ENCODE results near the gene CHKA.

The CHKA gene

DNA sequence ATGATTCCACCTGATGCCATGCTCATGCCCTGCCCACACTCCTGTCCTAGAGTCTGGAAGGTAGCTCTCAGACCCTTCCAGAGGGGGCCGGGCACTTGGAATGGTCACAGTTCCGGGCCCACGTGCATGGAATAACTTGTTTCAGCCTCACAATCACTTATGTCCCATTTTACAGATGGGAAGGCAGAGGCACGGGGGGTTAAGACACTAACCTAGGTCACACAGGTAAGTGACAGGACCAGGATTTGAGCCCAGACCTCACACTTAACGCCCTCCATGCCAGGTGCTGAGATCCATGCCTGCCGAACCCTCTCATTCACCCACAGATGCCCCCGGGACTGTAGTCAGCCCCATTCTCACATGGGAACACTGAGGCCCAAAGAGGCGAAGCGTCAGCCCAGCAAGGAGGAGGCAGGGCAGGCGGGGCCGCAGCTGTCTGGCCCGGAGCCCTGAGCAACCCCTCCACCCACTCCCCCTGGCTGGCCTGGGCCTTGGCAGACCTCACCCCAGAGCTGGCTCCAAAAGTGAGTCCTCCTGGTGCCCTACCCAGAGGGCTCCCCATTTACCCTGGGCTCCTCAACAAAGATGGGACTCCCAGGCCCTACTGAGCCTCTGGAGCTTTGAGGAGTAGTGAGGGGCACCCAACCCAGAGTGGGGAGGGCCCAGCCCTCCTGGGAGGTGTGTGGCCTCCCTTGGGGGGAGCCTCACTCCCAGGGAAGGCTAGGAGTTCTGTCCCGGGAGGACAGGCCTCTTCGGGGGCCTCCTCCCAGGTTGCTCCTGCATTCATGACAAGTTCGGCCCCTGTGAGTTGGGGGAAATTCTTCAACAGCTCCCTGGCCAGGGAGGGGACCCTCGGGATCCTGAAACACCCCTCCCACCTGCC, 113.4 kb downstream of the CHKA start:
- Histone ChIP-seq H3K36me3 (ENCODE audit: control insufficient read depth, insufficient read depth, low read length) (no peaks in the 10 kb centered on the region), H3K4me3 (ENCODE audit: low read length) (no peak overlapping the region), H2BK15ac (replicated peaks; ENCODE audit: low read depth) (no peak overlapping the region), H3K56ac (ENCODE audit: low read length) (no peak overlapping the region), H3K79me2 (ENCODE audit: control insufficient read depth, insufficient read depth, low read length) (no peaks in the 10 kb centered on the region), H3K4me2 (ENCODE audit: low read length) (no peak overlapping the region), H3K79me1 (ENCODE audit: low read length) (no peaks in the 10 kb centered on the region), H2BK5ac (ENCODE audit: low read length) (no peak overlapping the region), H3K27me3 (ENCODE audit: insufficient read depth, low read length, poor library complexity) (no peaks in the 10 kb centered on the region), H4K5ac (ENCODE audit: low read length) (no peak overlapping the region), H3K4me1 (ENCODE audit: control insufficient read depth, low read depth, low read length) (no peaks in the 10 kb centered on the region), H3K4ac (ENCODE audit: low read depth, low read length) (no peak overlapping the region), H3K9ac (ENCODE audit: low read length) (no peak overlapping the region), H2BK120ac (ENCODE audit: low read depth, low read length) (no peak overlapping the region), H2AK5ac (ENCODE audit: low read length) (no peak overlapping the region), H3K27ac (ENCODE audit: low read depth, low read length) (no peak overlapping the region), H4K8ac (ENCODE audit: low read depth, low read length) (no peak overlapping the region), H3K18ac (ENCODE audit: low read length) (no peak overlapping the region), H3K23ac (ENCODE audit: low read length) (no peak overlapping the region)
- DNase-seq: no peak
- no CpG with 5 or more reads among the region's 16 CpGs for WGBS (ENCODE audit: extremely low coverage, insufficient coverage, low lambda C conversion rate)

DNA sequence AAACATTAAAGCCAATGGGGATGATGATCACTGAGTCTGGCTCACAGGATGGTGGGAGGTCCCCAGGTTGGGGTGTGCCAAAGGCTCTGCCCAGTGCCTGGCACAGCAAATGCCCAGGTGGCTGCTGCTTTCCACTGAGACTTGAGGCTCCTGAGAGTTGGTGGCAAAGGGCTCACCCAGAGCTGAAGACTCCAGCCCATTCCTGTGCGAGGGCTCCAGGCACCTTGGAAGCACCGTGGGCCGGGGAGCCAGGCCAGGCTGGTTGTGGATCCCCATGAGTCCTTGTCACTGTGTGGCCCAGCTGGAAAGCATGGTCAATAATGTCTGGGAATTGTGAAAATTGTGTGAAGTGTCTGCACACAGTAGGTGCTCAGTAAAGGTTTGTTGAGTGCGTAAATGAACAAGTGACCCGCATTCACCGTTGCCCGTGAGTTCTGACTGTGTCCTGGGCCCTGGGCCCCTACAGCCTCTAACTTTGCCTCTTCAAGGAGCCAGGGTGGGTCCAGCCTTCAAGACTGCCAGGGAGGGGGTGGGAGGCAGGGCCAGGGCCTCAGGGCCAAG, 114.5 kb downstream of the CHKA start:
- Histone ChIP-seq H3K4me3 (ENCODE audit: low read length) (no peak overlapping the region), H4K5ac (ENCODE audit: low read length) (no peak overlapping the region), H3K18ac (ENCODE audit: low read length) (no peak overlapping the region), H3K4ac (ENCODE audit: low read depth, low read length) (no peak overlapping the region), H2BK120ac (ENCODE audit: low read depth, low read length) (no peak overlapping the region), H3K4me1 (ENCODE audit: control insufficient read depth, low read depth, low read length) (no peaks in the 10 kb centered on the region), H2BK15ac (replicated peaks; ENCODE audit: low read depth) (no peak overlapping the region), H3K4me2 (ENCODE audit: low read length) (no peak overlapping the region), H3K79me2 (ENCODE audit: control insufficient read depth, insufficient read depth, low read length) (no peaks in the 10 kb centered on the region), H3K79me1 (ENCODE audit: low read length) (no peaks in the 10 kb centered on the region), H3K23ac (ENCODE audit: low read length) (no peak overlapping the region), H3K9ac (ENCODE audit: low read length) (no peak overlapping the region), H4K8ac (ENCODE audit: low read depth, low read length) (no peak overlapping the region), H3K27me3 (ENCODE audit: insufficient read depth, low read length, poor library complexity) (no peaks in the 10 kb centered on the region), H3K27ac (ENCODE audit: low read depth, low read length) (no peak overlapping the region), H2BK5ac (ENCODE audit: low read length) (no peak overlapping the region), H3K56ac (ENCODE audit: low read length) (no peak overlapping the region), H3K36me3 (ENCODE audit: control insufficient read depth, insufficient read depth, low read length) (no peaks in the 10 kb centered on the region), H2AK5ac (ENCODE audit: low read length) (no peak overlapping the region)
- no peak for DNase-seq
- no CpG with 5 or more reads among the region's 7 CpGs for WGBS (ENCODE audit: extremely low coverage, insufficient coverage, low lambda C conversion rate)

DNA sequence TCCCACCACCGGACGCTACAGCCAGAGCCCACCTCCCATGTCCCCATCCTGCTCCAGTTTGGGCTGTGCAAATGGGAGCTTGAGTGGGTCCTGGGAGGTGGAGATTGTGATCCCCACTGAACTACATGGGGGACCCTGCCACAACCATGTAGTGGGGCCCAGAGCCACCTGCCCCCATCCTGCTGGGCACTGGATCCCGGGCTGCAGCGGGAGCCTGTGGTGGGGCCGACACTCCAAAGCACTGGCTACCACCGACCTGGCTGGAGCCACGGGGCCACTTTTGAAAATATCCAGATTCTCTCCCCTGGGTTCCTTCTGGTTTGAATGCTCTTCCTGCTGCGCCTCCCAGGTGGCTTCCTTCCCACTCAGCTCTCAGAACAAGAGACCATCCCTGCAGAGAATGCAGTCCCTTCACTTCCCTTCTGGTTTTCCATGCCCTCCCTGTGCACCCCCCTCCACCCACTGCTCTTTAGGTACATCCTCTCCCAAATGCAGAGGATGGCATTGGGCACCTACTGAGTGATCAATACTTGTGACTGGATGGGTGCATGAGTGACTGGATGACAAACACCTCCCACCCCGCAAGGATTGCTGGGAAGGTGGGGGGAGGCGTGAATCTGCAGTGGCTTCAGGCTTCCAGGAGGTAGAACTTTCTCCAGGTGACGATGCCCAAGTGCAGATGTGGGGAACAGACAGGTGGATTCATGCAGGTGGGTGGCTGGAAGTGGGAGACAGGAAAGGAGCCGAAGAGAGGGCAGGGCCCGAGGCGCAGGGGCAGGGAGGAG, 116.4 kb downstream of the CHKA start:
- H4K5ac ChIP-seq (ENCODE audit: low read length): no peak overlapping the region
- no CpG with 5 or more reads among the region's 14 CpGs for WGBS (ENCODE audit: extremely low coverage, insufficient coverage, low lambda C conversion rate)
- no peak overlapping the region for H4K8ac ChIP-seq (ENCODE audit: low read depth, low read length)
- no peak overlapping the region for H3K4ac ChIP-seq (ENCODE audit: low read depth, low read length)
- H3K23ac ChIP-seq (ENCODE audit: low read length): no peak overlapping the region
- H3K79me1 ChIP-seq (ENCODE audit: low read length): no peaks in the 10 kb centered on the region
- H3K4me2 ChIP-seq (ENCODE audit: low read length): no peak overlapping the region
- H2AK5ac ChIP-seq (ENCODE audit: low read length): peak overlapping the region; percentile 85
- no peak for DNase-seq
- no peak overlapping the region for H3K27ac ChIP-seq (ENCODE audit: low read depth, low read length)
- no peak overlapping the region for H2BK5ac ChIP-seq (ENCODE audit: low read length)
- H3K4me1 ChIP-seq (ENCODE audit: control insufficient read depth, low read depth, low read length): no peaks in the 10 kb centered on the region
- H2BK120ac ChIP-seq (ENCODE audit: low read depth, low read length): no peak overlapping the region
- H3K4me3 ChIP-seq (ENCODE audit: low read length): no peak overlapping the region
- peak overlapping the region; percentile 69 for H3K56ac ChIP-seq (ENCODE audit: low read length)
- no peak overlapping the region for H2BK15ac ChIP-seq (replicated peaks; ENCODE audit: low read depth)
- H3K9ac ChIP-seq (ENCODE audit: low read length): peak overlapping the region; percentile 44
- H3K27me3 ChIP-seq (ENCODE audit: insufficient read depth, low read length, poor library complexity): no peaks in the 10 kb centered on the region
- H3K36me3 ChIP-seq (ENCODE audit: control insufficient read depth, insufficient read depth, low read length): no peaks in the 10 kb centered on the region
- H3K79me2 ChIP-seq (ENCODE audit: control insufficient read depth, insufficient read depth, low read length): no peaks in the 10 kb centered on the region
- H3K18ac ChIP-seq (ENCODE audit: low read length): no peak overlapping the region

DNA sequence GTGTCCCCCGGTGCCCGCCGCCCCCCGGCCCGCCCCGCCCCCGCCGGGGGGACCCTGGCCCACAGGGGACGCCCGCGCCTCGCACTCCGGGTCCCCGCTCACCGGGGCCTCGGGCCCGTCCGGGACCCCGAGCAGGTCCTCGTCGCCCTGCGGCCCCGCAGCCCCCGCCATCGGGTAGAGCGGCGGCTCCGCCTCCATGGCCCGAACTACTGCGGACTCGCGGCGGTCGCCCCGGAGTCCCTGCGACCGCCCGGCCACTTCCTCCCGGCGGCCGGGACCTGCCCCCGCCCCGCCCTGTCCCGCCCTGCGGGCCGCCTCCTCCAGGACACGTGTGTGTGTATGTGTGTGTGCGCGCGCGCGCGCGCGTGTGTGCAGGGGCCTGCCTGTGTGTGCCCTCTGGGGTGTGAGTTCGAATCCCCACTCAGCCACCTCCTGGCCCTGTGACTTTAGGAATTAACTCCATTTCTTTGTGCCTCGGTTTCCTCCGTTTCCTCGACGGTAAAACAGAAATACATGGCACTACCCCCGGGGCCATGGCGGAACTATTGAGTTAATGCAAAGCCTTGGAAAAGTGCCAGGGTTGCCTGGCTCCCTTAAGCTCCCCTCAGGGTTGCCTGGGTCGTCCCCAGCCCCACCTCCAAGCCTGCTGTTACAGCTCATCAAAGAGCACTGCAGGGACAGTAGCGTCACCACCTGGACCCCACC, 117.2 kb downstream of the CHKA start, which contains the start of gene UNC93B1:
Gene UNC93B1, minus strand, starts transcription at position 252 of the 705 bp plus-strand sequence. Its CDS starts 54 bp downstream, at position 198.
- Histone ChIP-seq H2BK15ac (replicated peaks; ENCODE audit: low read depth) (no peak within 1 kb of the TSS), H4K8ac (ENCODE audit: low read depth, low read length) (no peak within 1 kb of the TSS), H3K4me2 (ENCODE audit: low read length) (peak within 1 kb of the TSS; percentile 56), H2BK5ac (ENCODE audit: low read length) (no peak within 1 kb of the TSS), H2AK5ac (ENCODE audit: low read length) (peak within 1 kb of the TSS; percentile 85), H3K18ac (ENCODE audit: low read length) (peak within 1 kb of the TSS; percentile 64), H3K4me3 (ENCODE audit: low read length) (peak within 1 kb of the TSS; percentile 47), H3K79me2 (ENCODE audit: control insufficient read depth, insufficient read depth, low read length) (no peaks in the 10 kb centered on the region), H3K79me1 (ENCODE audit: low read length) (no peaks in the 10 kb centered on the region), H3K27me3 (ENCODE audit: insufficient read depth, low read length, poor library complexity) (no peaks in the 10 kb centered on the region), H4K5ac (ENCODE audit: low read length) (no peak within 1 kb of the TSS), H2BK120ac (ENCODE audit: low read depth, low read length) (no peak within 1 kb of the TSS), H3K27ac (ENCODE audit: low read depth, low read length) (no peak within 1 kb of the TSS), H3K36me3 (ENCODE audit: control insufficient read depth, insufficient read depth, low read length) (no peaks in the 10 kb centered on the region), H3K4me1 (ENCODE audit: control insufficient read depth, low read depth, low read length) (no peaks in the 10 kb centered on the region), H3K56ac (ENCODE audit: low read length) (peak within 1 kb of the TSS; percentile 87), H3K9ac (ENCODE audit: low read length) (peak within 1 kb of the TSS; percentile 75), H3K23ac (ENCODE audit: low read length) (no peak within 1 kb of the TSS), H3K4ac (ENCODE audit: low read depth, low read length) (no peak within 1 kb of the TSS)
- DNase-seq: peak; percentile 86
- WGBS (ENCODE audit: extremely low coverage, insufficient coverage, low lambda C conversion rate): no CpG with 5 or more reads among the region's 64 CpGs

DNA sequence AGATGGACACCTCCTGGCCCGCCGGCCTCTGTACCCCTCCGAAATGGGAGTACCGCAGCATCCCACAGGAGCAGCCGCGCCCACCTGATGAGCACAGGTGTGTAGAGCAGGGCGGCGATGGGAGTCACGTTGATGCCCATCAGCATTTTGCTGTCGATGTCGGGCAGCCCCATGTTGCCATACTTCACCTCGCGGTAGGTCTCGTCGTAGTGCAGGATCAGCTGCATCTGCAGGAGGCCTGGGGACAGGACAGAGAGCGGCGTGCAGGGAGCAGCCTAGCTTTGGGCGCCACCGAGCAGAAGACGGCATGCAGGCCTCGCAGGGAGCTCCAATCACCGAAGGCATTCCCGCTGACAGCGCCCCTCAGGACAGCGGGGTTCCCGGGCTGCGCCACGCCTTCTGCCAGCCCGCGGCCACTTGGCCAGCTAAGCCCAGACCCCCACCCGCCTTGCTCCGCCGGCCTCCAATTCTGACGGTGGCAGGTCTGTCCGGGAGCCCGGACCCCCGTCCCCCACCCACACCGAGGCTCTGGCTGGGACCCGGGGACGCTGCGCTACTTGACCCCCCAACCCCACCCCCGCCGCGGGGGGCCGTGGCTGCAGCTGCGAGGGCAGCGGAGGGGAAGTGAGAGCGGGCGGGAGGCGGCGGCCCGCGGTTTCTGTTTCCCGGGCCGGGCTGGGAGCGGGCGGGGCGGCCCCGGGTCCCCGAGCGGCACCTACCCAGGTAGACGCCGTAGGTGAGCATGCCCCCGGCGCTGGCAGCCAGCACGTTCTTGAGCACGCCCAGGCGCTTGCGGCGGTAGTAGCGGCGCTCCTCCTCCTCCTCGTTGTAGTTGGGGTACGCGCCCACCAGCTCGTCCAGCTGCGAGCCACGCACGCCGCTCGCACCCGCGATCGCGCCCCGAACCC, 118.0 kb downstream of the CHKA start:
- Histone ChIP-seq H3K79me1 (ENCODE audit: low read length) (no peaks in the 10 kb centered on the region), H3K27me3 (ENCODE audit: insufficient read depth, low read length, poor library complexity) (no peaks in the 10 kb centered on the region), H2BK15ac (replicated peaks; ENCODE audit: low read depth) (no peak overlapping the region), H2BK5ac (ENCODE audit: low read length) (no peak overlapping the region), H3K4me1 (ENCODE audit: control insufficient read depth, low read depth, low read length) (no peaks in the 10 kb centered on the region), H2AK5ac (ENCODE audit: low read length) (no peak overlapping the region), H4K5ac (ENCODE audit: low read length) (no peak overlapping the region), H3K79me2 (ENCODE audit: control insufficient read depth, insufficient read depth, low read length) (no peaks in the 10 kb centered on the region), H3K18ac (ENCODE audit: low read length) (peak overlapping the region; percentile 64), H3K9ac (ENCODE audit: low read length) (peak overlapping the region; percentile 75), H3K27ac (ENCODE audit: low read depth, low read length) (no peak overlapping the region), H3K4me3 (ENCODE audit: low read length) (peak overlapping the region; percentile 44), H3K56ac (ENCODE audit: low read length) (peak overlapping the region; percentile 87), H3K23ac (ENCODE audit: low read length) (no peak overlapping the region), H3K4ac (ENCODE audit: low read depth, low read length) (no peak overlapping the region), H3K4me2 (ENCODE audit: low read length) (peak overlapping the region; percentile 48), H2BK120ac (ENCODE audit: low read depth, low read length) (no peak overlapping the region), H4K8ac (ENCODE audit: low read depth, low read length) (no peak overlapping the region), H3K36me3 (ENCODE audit: control insufficient read depth, insufficient read depth, low read length) (no peaks in the 10 kb centered on the region)
- no CpG with 5 or more reads among the region's 86 CpGs for WGBS (ENCODE audit: extremely low coverage, insufficient coverage, low lambda C conversion rate)
- no peak for DNase-seq

Data from mesendoderm (in vitro differentiated cells).